DMS53 treated with DMSO at 0.1 percent for 48 hours (cell line): Measurements from ENCODE around the gene KIRREL3.

ENCODE experiments used
- DNase-seq: peaks from one replicate; lab custom pipeline; 2025; ENCODE audit not compliant: unreplicated experiment; lab: John Stamatoyannopoulos, UW

The KIRREL3 gene

DNA sequence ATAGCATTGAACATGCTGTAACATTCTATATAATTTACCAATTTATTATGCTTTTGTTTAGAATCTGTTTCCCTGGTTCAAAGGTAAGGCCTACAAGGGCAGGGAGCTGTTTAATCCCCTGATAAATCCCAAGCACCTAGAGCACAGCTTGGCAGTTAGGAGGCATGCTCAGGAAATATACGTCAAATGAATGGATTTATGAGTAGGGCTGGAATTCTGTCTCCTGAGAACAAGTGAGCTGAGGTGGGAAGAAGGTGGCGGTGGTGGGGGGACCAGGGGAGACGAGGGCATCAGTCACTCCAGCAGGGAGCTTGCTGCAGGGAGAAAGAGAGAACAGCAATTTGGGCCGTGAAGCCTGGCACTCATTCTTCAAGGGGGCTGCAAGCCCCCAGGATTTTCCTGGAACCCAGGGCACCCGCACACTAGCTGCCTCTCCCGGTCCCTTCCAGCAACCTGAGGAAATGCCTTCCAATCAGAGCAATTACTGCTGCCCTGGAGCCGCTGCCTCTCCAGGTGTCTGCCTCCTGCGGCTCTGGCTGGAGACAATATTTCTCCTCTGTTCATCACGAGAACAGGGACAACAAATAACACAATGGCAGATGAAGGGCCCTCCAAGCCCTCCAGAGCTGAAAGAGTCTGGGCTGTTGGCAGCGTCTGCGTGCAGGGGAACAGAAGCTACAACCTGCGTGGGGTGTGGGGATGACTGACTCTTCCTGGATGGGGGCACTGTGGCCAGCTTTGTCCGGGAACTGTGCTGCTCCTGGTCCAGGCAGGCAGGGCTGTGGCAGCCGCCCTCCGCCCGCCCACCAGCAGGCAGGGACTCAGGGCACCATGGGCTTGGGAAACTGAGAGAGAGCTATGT is 411.7 kb downstream of the KIRREL3 start:
- no peak for DNase-seq

DNA sequence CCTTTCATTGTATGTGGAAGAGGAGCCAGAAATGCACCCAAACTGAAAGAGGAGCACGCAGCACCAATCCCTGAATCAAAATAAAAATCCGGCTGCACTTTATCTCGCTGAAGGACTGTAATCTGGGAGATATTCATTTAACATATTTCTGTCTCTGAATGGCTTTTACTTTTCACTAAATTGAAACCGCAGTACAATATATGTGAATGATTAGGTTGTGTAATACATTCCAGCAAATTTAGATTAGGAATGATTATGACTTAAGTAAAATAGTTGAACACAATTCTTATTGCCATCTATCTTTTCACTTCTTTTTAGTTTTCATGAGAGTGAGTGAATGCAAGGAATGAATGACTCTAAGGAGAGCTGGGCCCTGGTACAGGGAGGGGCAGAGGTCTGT is 413.0 kb downstream of the KIRREL3 start:
- no peak for DNase-seq

DNA sequence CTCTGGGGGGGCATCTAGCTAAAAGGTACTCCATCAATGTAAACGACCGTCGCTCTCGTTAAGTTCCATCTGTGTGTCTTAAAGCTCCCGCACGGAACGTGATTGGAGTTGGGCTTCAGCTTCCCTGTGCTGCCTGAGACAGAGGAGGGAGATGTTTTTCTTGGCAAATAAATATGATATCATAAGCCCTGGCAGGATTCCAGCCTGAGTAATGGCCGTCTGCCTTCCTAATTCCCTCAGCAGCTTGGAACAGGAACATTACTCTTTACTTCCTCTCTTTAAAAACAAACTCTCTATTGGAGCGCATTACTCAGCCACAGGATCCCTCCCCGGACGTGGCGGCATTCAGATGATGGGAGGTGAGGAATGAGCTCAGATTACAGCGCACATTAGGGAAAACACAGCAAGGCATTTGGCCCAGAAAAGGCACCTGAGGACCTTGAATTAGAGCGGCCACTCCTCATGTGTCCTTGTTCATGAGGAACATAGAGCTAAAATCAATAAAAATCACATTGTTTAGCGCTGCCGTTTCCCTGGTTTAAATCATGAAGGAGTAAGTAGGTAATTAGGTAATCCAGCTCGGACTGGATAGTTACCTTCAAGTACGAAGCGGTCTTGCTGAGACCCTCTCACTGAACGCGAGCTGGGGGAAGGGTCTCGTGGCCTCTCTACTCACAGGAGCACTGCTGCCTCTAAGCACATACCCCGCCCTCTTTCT is 414.6 kb downstream of the KIRREL3 start:
- peak; percentile 14 for DNase-seq

DNA sequence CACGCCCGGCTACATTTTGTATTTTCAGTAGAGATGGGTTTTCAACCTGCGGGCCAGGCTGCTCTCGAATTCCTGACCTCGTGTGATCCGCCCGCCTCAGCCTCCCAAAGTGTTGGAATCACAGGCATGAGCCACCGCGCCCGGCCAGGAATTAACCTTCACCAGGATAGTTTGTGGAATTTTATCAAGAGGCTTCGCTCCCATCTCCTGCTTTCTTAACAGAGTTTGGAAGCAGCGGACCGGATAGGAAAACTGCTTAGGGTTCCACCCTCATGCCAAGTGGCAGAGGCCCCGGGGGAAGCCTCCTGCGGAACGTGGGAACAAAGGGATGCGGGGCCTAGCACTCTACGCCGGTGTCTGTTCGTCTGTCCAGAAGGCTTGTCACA is 415.2 kb downstream of the KIRREL3 start:
- no peak for DNase-seq

DNA sequence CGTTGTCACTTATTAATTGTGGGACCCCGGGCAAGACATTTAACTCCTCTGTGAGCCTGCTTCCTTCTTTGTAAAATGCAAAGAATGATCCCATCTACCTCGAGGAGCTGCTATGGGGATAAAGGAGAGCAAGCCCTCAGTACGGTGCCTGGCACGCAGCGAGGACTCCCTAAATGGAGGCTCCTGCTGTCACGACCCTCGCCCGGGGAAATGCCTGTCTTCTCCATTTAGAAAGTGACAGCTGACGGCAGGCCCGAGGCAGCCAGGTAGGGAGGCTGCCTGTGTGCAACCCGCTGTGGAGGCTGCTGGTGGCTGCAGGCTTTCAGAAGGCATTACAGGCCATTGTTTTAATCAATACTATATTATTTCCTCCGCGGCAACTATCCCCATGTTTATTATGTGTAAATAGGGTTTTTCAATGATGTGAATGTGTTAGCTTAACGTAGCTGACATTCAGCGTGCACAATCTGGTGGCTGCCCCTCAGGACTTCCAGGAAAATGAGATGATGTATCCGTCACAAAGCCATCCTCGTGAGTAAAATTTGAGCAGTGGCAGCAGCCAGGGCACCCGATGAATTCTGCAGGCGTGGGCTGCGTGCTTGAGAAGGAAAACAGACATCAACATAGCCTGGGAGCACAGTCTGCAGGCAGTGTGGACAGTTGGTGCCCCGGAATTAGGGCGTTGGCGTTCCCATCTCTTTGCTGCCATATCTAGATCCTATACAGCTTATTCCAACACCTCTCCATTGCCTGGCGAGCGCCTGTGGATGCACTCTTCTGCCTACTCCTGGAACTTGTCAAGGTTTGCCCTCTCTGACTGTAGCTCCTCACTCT is 416.8 kb downstream of the KIRREL3 start:
- no peak for DNase-seq

DNA sequence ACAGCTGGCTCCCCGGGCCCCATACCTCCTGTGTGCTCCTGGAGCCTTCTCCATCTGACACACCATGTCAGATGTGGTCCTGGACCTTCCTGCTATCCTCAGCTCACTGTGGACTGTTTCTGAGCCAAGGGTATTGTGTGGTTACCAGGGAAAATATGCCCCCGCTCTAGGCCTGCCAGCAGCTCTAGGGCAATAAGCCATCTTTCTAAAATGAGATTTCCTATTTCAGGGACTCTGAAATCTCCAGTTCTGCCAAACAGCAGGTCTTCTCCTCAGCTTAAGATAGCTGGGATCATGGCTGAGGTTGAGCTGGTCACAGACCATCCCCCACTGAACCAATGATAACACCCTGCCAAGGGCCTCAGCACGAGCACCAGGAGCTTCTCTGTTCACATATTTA is 417.5 kb downstream of the KIRREL3 start:
- no peak for DNase-seq

DNA sequence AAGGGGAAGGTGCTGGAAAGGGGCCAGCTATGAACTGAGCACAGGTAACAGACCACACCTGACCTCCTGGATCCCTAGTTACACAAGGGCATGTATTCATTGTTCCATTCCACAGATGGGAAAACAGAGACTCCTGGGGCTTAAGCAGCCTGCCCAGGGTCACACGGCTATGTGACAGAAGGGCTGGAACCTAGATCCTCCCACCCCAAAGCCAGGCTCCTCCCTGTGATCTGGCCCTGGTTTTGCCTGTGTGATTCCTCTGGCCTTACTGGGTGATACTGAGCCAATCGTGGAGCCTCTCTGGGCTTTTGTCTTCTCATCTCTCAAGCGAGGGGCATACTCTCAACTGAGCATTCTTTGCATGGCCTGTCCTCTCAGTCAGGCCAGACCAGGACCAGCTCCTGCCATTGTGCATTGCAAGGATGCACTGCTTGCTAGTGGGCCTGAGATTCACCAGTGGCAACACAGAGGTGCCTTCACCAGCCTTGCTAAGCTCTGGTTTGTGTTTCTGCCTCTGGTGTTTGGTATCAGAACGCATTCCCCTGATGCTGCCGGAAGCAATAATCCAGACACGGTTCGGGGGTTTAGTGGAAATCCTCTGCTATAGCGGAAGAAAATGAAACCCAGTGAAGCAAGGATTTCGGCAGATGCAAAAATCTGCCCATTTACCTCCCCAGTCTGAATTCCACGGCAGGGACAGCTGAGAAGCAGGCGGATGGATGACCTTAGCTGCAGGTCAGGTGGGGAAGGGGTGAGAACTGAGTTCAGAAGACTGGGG is 418.5 kb downstream of the KIRREL3 start:
- no peak for DNase-seq

DNA sequence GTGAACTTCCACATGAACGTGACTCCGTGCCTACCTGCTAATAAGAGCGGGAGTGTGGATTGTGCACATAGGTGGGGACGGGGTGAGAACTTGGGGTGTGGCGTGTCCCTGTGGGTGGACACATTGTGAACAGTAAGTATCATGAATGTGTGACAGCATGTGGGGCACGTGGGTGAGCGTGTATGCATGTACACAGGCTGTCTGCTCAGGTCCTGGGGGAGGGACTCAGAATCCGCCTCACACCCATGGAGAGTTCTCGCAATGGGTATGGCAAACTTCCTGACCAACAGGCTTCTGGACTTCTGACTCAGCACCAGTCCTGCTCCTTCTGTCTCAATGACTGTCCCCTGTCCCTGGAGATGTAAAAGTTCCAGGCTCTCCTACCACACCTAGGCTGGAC is 422.1 kb downstream of the KIRREL3 start:
- no peak for DNase-seq

DNA sequence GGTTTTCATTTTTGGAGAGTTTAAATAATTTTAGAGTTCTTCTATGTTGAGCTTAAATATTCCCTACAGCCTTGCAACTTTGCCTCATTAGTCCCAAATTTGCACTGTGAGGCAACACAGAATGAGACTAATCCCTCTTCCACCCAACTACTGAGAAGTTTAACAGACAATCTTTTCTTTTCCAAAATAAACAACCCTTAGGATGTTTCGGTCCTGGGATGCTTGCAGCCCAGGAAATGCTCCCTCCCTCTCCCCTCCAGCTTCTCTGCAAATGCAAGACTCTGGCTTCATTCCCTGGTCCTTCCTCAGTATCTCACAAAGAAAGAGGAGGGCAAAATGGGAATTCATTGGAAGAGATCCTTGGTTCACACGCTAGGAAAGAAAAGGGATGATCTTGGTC is 422.5 kb downstream of the KIRREL3 start:
- no peak for DNase-seq

DNA sequence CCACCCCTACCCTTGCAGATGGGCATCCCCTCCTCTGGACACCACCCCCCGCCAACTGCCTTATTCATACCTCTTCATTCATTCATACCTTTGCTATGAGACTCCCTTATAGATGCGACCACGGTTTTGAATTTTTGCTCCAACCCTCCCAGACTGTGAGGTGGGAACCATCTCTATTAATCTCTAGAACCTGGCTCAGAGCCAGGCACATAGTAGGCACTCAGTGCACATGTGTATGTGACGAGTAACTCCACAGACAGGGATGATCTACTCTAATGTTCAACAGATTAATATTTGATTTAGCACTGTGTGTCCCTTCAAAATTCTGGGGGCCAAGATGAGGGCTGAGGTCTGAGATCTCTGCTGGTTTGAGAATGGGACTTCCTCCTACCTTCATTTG is 424.7 kb downstream of the KIRREL3 start:
- DNase-seq: no peak

DNA sequence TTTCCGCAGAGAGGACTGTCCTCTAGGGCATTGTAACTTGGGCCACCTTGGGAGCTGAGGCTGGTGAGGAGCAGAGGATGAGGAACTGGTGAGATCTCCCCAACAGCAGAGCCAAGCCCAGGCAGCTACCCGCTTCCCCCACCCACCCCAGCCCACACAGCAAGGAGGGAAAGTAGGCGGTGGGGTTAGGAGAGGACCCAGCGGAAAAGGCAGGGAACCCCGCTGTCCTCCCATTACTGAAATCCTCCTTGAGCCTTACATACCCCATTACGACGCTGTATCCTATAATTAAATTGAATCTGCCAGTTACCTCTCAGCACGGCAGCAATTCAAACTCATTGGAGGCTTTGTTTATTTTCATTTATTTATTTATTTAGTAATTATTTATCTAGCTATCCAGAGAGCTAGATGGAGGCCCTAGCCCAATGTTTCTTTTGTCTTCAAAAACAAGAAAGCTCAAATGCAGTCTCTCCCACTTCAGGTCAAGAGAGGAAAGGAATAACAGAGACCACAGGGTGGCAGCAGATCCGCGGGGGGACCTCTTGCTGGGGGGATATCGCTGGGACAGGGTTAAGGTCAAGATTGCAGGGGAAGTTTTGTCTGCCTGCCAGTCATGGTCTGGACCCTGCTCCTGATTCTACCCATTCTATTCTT is 427.1 kb downstream of the KIRREL3 start:
- DNase-seq: no peak

DNA sequence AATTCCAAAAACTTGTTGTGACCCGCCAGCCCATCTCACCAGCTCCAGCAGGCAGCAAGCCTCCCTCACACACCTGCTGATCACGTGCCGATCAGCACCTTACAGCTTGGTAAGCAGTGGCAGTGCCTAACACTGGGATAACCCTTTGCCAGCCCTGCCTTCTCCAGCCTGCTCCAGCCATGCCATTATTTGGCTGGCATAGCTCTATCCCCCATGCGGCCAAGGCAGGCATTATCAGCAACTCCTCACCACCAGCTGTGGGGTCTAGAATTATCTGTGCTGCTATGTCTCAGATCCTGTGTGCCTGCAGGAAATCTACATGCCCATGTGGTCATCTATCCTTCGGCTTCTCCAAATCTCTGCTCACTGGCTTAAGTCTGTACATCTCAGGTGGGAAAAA is 430.1 kb downstream of the KIRREL3 start:
- DNase-seq: no peak

DNA sequence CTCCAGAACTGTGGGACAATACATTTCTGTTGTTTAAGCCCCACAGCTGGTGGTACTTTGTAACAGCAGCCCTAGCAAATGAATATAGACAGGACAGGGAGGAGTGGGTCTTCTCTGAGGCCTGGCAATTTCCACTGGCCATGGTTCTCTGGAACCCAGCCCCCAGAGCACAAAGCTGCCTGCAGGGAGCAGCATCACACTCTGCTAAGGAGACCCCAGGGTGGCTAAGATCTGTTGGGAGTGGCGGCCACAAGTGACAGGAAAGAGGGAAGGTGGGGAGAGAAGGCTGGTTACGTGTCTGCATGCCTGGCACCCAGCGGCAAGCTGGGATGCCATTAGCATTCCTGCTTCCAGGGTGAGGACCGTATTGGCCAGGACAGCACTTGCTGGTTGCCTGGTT is 433.2 kb downstream of the KIRREL3 start:
- DNase-seq: no peak

DNA sequence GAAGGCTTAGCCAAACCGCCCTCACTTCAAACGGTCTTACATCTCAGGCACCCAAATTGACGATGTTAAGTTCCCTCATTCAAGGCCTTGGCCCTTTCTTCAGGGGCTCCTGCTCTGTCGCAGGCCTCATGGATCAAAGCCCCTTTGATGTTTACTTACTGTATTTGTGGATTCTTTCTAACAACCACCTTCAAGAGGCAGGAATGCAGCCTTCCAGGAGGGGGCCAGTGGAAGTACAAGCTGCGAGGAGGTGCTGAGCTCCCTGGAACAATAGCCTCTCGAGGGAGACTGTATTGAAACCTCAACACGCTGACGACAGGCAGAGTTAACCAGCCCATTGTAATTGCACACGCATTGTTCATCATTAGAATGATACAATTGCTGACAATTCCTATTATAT is 436.0 kb downstream of the KIRREL3 start:
- DNase-seq: no peak

DNA sequence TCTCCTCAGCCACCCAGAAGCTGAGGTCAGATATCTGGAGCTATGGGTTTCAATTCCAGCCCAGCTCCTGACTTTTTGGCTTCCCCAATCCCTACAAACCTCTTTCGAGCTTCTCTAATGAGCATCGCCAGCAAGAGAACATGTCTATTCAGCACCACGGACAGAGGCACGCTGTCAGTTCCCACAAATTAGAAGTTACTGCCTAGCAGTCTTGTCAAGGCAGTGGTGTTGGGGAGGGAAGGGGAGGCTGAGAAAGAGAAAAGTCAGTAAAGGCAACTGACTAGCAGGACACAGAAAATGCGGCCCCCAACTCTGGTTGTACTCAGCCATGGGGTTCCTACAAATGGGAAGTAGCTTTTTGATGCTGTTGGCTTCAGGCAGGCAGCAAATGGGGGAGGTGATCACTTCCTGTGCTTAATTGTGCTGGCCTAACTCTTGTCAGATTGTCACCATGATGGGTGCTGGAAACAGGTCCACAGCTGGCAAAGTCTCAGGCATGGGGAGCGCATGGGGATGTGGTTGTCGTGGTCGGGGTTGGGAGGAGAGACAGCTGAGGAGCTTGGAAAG is 439.2 kb downstream of the KIRREL3 start:
- no peak for DNase-seq

DNA sequence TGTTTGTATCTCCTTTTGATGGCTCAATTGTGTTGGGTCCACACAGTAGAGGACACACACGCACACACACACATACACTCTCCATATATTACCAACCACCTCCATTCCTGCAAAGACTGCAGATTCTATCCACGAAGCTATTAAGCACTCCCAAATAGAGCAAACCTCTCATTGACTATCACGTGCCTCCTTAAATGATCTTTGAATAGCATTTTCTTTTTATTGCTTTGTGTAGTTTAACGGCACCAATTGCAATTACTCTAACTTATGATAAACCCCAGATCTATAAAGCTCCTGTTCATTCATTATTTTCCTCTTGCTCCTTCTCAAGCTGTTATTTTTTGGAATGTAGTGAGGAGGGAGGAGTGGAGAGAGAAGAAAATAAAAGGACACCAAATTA is 440.3 kb downstream of the KIRREL3 start:
- DNase-seq: no peak

DNA sequence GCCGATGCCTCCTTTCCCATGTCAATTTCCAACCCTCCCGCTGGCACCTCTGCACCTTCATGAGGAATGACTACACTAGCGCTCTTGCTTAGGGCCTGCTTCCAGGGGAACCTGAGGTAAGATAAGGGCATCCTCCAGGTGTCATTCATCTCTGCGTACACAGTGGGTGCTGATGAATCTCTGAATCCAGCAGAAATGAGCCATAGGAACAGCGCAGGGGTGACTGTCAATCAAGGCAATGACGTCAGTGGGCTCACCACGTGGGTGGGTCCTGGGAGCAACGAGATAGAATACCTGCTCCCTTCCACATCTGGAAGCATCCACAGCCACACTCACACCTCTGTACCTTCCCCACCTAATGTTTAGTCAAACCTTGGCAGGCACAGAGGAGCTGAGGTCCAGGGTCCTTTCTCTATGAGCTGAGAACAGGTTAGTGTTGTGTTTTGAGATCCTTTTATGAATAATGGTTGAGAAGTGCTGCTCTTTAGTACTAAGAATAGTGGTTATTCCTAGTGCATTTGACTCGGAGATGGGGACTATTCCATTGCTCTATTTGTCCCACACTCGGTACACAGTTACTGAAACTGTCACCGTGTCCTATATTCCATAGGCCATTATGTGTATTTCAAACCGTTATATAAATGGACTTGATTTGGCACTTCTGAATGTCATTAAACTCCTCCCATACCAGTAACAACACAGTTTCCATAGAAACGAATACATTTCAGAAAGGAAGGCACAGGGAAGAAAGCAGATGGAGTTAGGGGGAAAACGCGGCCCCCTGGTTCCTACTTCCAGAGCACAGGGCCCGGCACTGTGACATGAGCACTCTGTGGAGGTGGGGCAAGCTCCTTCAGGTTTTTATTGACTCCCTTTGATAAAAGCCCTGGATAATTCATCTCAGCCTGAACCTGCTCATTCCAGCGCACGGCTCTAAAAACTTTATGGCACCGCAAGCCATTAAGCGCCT is 451.7 kb downstream of the KIRREL3 start:
- DNase-seq: no peak

DNA sequence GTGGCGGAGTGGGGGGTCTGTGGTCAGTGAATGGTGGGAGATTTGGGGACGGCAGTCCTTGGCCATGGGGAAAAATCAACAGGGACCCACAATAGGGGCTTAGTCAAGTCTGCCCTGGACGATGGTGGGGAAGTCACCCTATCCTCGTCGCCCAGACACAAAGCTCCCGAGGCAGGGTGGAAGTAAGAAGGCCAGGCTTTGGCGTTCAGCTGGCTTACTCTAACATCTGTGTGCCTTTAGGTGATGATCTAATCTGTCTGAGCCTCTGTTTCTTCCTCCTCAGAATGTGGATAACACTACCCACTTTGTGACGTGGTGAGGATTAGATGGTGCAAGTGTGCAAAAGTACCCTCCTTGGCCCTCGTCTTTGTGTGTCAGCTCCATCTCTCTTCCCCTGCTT is 452.9 kb downstream of the KIRREL3 start:
- DNase-seq: no peak

DNA sequence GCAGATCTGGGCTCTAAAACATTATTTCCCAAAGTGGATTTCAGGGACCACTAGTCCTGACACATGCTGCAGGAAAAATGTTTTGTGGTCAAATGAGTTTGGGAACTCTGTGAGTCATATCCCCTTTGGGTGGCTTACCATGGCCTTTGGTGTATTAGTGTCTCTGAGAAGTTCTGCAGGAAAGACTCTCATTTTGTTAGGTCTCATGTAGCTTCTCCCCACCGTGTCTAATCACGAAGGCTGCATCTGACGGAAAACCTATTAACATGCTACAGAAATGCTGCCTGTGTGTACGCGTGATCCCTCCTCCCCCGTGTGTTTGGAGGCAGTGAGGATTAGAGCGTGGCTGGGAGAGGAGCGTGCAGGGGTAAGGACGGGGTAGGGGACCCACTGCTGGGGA is 453.4 kb downstream of the KIRREL3 start:
- no peak for DNase-seq
